ENCODE data around the gene ANP32A. TPM values are rescaled to one million over a fixed set of nuclear protein-coding genes. Genes with fewer than 3 reads are reported as not detected.

The ANP32A gene
- total RNA-seq, 1 donor from 2014 or later, result 333 TPM

DNA sequence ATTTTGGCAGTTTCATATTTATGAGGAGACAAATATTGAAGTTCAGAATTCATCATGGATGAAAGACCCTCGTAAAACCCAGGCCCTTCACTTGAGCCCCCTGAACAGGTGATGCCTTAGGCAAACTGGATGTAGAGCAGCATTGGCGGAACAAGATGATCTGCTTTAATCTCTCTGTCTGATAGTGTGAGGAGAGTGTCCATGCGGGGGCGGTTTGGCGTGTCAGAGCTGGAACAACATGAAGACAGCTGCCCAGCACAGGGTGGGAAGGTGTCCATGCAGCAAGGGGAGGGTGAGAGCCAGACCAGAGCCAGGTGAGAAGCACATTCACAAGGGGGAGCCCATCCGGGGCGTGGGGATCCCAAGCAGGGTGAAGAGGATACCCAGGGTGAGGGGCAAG lies 31.8 kb upstream of the ANP32A start:
- Histone ChIP-seq H3K4me2 (no peak overlapping the region), H3K9me3 (ENCODE audit: low read depth) (peaks cover 4% of the 10 kb centered on the region), H4K20me1 (ENCODE audit: low read depth) (no peaks in the 10 kb centered on the region), H3K27me3 (no peaks in the 10 kb centered on the region), H3K4me3 (no peak overlapping the region), H3K9ac (no peak overlapping the region), H3K27ac (no peak overlapping the region), H3F3A (ENCODE audit: low read depth) (no peaks in the 10 kb centered on the region), H3K4me1 (no peaks in the 10 kb centered on the region), H2AFZ (replicated peaks) (no peak overlapping the region), H3K36me3 (no peaks in the 10 kb centered on the region), H3K79me2 (ENCODE audit: low read depth) (no peaks in the 10 kb centered on the region)
- Mint-ChIP-seq H3K9me3 (peaks cover 12% of the 10 kb centered on the region), H3K36me3 (no peaks in the 10 kb centered on the region), H3K4me3 (no peak overlapping the region), H3K27ac (no peak overlapping the region), H3K27me3 (ENCODE audit: insufficient read depth, low read depth) (peaks cover 5% of the 10 kb centered on the region), H3K4me1 (no peaks in the 10 kb centered on the region)
- TF ChIP-seq EZH2 (IDR thresholded peaks at IDR 0.05) (no peak), EZH2phosphoT487 (IDR thresholded peaks at IDR 0.05) (no peak)
- TF ChIP-seq, protein P1, sequence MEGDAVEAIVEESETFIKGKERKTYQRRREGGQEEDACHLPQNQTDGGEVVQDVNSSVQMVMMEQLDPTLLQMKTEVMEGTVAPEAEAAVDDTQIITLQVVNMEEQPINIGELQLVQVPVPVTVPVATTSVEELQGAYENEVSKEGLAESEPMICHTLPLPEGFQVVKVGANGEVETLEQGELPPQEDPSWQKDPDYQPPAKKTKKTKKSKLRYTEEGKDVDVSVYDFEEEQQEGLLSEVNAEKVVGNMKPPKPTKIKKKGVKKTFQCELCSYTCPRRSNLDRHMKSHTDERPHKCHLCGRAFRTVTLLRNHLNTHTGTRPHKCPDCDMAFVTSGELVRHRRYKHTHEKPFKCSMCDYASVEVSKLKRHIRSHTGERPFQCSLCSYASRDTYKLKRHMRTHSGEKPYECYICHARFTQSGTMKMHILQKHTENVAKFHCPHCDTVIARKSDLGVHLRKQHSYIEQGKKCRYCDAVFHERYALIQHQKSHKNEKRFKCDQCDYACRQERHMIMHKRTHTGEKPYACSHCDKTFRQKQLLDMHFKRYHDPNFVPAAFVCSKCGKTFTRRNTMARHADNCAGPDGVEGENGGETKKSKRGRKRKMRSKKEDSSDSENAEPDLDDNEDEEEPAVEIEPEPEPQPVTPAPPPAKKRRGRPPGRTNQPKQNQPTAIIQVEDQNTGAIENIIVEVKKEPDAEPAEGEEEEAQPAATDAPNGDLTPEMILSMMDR (IDR thresholded peaks at IDR 0.05), result no peak
- DNase-seq (ENCODE audit: low spot score), result no peak

DNA sequence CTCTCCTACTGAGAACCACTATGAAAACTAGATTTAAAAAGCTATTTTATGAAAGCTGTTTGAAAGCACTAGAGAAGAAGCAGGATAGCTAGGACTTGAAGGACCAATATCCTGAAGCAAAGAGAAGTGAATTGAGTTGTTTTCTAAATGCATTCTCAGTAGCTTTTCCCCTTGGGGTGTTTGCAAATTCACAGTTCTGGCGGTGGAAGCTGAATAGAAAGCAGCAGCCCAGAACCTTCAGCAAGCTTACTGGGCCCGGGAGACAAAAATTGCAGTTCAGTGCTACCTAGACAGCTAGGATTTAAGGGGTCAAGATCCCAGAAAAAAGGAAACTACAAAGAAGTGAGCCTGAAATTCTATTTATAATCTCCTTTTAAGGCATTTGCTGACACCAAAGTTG lies 31.3 kb upstream of the ANP32A start:
- Histone ChIP-seq H3K36me3 (no peaks in the 10 kb centered on the region), H3K27me3 (no peaks in the 10 kb centered on the region), H4K20me1 (ENCODE audit: low read depth) (no peaks in the 10 kb centered on the region), H3K9ac (no peak overlapping the region), H2AFZ (replicated peaks) (no peak overlapping the region), H3F3A (ENCODE audit: low read depth) (no peaks in the 10 kb centered on the region), H3K4me2 (no peak overlapping the region), H3K79me2 (ENCODE audit: low read depth) (no peaks in the 10 kb centered on the region), H3K4me3 (no peak overlapping the region), H3K27ac (no peak overlapping the region), H3K4me1 (no peaks in the 10 kb centered on the region), H3K9me3 (ENCODE audit: low read depth) (peaks cover 4% of the 10 kb centered on the region)
- no peak for DNase-seq (ENCODE audit: low spot score)
- no peak for TF ChIP-seq EZH2 (IDR thresholded peaks at IDR 0.05)
- TF ChIP-seq, protein P1 (IDR thresholded peaks at IDR 0.05), result no peak
- no peaks in the 10 kb centered on the region for H3K4me1 Mint-ChIP-seq
- H3K27ac Mint-ChIP-seq, result no peak overlapping the region
- H3K36me3 Mint-ChIP-seq, result no peaks in the 10 kb centered on the region
- peaks cover 8% of the 10 kb centered on the region for H3K9me3 Mint-ChIP-seq
- H3K4me3 Mint-ChIP-seq, result no peak overlapping the region
- peaks cover 5% of the 10 kb centered on the region for H3K27me3 Mint-ChIP-seq (ENCODE audit: insufficient read depth, low read depth)

DNA sequence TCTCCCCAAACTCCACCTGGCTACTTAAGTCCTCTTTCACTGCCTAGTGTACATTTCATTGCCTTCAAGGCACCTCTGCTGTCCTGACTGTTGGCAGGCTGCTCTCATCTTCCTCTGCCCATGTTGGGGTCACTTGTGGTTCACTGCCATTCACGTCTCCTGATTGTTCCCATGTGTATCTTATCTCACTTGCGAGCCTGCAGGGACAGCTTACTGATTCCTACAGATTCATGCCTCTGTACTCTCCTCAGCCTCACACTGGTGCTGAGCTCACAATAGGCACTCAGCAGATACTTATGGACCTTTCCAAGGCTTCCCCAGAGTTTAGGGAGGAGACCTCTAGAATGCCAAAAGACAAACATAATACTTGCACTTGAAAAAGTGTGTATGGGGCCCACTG lies 28.8 kb upstream of the ANP32A start:
- no peaks in the 10 kb centered on the region for H3K9me3 Mint-ChIP-seq
- Histone ChIP-seq H3K9me3 (ENCODE audit: low read depth) (no peaks in the 10 kb centered on the region), H3K27me3 (peaks cover 8% of the 10 kb centered on the region), H3K36me3 (no peaks in the 10 kb centered on the region), H4K20me1 (ENCODE audit: low read depth) (no peaks in the 10 kb centered on the region), H2AFZ (replicated peaks) (no peak overlapping the region), H3K4me2 (no peak overlapping the region), H3K4me3 (no peak overlapping the region), H3F3A (ENCODE audit: low read depth) (no peaks in the 10 kb centered on the region), H3K79me2 (ENCODE audit: low read depth) (no peaks in the 10 kb centered on the region), H3K4me1 (no peaks in the 10 kb centered on the region), H3K9ac (no peak overlapping the region), H3K27ac (no peak overlapping the region)
- no peak for DNase-seq (ENCODE audit: low spot score)
- peaks cover 13% of the 10 kb centered on the region for H3K27me3 Mint-ChIP-seq (ENCODE audit: insufficient read depth, low read depth)
- no peak overlapping the region for H3K27ac Mint-ChIP-seq
- no peaks in the 10 kb centered on the region for H3K36me3 Mint-ChIP-seq
- TF ChIP-seq EZH2phosphoT487 (IDR thresholded peaks at IDR 0.05) (no peak), EZH2 (IDR thresholded peaks at IDR 0.05) (no peak)
- TF ChIP-seq, protein P1 (IDR thresholded peaks at IDR 0.05), result no peak
- H3K4me1 Mint-ChIP-seq, result no peaks in the 10 kb centered on the region
- H3K4me3 Mint-ChIP-seq, result no peak overlapping the region

All from neural progenitor cell (in vitro differentiated cells).